ENCODE results near the gene FAM204A.

The FAM204A gene

GRCh38 chr10:118249714-118250113 is 92.4 kb downstream of the FAM204A start:
- no peak for DNase-seq (ENCODE audit: low spot score)
- in situ Hi-C loops (cut with MboI; ENCODE audit: low pct_unique_long_range_greater_than_20kb, low sequenced_read_pairs, unreplicated experiment) = loop anchor here (25.0 kb wide), 2 partner anchors 387 to 712 kb away; partner anchors contain the start of gene EMX2
- no peak for TF ChIP-seq CTCF (IDR thresholded peaks at IDR 0.05; ENCODE audit: extremely low read depth, insufficient read depth, missing control alignments)
